Measurements from ENCODE around the gene CRADD. TPM values are rescaled to one million over a fixed set of nuclear protein-coding genes. Genes with fewer than 3 reads are reported as not detected.

CRADD gene
- total RNA-seq, 4 donors from 2014 or later, result 29.3 to 61.7 (median 46.5) TPM

DNA sequence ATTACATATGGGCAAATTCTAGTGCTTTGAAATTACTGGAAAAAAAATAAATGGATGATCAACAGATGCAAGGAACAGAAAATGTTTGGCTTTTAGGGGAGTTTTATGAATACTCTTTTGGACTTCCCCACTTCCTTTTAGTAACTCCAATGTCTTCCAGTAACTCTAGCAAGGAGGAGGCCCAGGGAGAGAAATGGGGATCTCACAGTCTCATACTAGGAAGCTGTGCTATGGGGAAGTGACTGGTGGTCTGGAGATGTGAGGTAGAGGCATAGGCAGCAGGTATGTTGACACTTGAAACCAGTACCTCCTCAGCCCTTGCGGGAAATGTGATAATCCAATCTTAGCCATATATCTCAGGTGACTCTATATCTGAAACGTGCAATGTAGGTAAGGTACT lies 68.1 kb downstream of the CRADD start:
- Histone ChIP-seq H3K4me3 (no peak overlapping the region), H3K36me3 (no peaks in the 10 kb centered on the region), H3K9me3 (no peaks in the 10 kb centered on the region), H3K27me3 (no peaks in the 10 kb centered on the region), H3K27ac (no peak overlapping the region), H3K4me1 (peaks cover 44% of the 10 kb centered on the region)
- no peak for TF ChIP-seq POLR2AphosphoS5 (IDR thresholded peaks at IDR 0.05)
- TF ChIP-seq, protein P1, sequence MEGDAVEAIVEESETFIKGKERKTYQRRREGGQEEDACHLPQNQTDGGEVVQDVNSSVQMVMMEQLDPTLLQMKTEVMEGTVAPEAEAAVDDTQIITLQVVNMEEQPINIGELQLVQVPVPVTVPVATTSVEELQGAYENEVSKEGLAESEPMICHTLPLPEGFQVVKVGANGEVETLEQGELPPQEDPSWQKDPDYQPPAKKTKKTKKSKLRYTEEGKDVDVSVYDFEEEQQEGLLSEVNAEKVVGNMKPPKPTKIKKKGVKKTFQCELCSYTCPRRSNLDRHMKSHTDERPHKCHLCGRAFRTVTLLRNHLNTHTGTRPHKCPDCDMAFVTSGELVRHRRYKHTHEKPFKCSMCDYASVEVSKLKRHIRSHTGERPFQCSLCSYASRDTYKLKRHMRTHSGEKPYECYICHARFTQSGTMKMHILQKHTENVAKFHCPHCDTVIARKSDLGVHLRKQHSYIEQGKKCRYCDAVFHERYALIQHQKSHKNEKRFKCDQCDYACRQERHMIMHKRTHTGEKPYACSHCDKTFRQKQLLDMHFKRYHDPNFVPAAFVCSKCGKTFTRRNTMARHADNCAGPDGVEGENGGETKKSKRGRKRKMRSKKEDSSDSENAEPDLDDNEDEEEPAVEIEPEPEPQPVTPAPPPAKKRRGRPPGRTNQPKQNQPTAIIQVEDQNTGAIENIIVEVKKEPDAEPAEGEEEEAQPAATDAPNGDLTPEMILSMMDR (IDR thresholded peaks at IDR 0.05), result no peak
- no peak for TF ChIP-seq POLR2A (IDR thresholded peaks at IDR 0.05)
- TF ChIP-seq EP300 (IDR thresholded peaks at IDR 0.05), result no peak
- DNase-seq (ENCODE audit: low spot score in 2 of 2), result no peak
- WGBS, result 91% methylated on average over 2 of the region's 2 CpGs

DNA sequence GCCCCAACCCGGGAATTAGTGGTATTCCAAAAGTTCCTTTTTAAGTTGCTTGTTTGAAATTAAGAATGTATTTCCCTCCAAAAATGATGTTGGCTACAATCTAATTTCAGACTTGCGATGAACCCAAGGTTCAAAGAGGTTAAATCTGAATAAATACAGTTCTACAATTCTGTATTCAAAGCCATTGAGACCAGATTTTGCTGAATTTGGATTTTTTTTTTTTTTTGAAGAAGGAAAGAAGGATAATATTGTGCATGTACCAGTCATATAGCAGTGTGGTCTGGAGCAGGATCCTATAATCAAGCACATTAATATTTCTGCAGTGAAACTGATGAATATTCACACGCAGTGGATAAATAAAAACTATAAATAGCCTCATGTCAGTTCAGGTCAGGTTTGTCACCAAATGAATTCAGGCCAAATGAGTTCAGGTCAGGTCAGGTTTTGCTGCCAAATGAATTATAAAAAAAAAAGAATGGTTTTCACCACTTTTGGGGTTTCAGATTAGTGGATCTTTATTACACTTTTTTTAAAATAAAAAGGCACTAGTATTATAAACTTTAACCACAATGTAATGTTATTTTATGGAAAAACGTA lies 69.5 kb downstream of the CRADD start:
- TF ChIP-seq POLR2A (IDR thresholded peaks at IDR 0.05) (no peak), EP300 (IDR thresholded peaks at IDR 0.05) (no peak), POLR2AphosphoS5 (IDR thresholded peaks at IDR 0.05) (no peak)
- TF ChIP-seq, protein P1 (IDR thresholded peaks at IDR 0.05), result no peak
- no peaks in the 10 kb centered on the region for H3K9me3 ChIP-seq
- WGBS, result 74% methylated on average over 4 of the region's 4 CpGs
- H3K4me1 ChIP-seq, result peaks cover 41% of the 10 kb centered on the region
- DNase-seq (ENCODE audit: low spot score in 2 of 2), result no peak
- H3K27me3 ChIP-seq, result no peaks in the 10 kb centered on the region
- H3K36me3 ChIP-seq, result no peaks in the 10 kb centered on the region
- no peak overlapping the region for H3K4me3 ChIP-seq
- no peak overlapping the region for H3K27ac ChIP-seq

DNA sequence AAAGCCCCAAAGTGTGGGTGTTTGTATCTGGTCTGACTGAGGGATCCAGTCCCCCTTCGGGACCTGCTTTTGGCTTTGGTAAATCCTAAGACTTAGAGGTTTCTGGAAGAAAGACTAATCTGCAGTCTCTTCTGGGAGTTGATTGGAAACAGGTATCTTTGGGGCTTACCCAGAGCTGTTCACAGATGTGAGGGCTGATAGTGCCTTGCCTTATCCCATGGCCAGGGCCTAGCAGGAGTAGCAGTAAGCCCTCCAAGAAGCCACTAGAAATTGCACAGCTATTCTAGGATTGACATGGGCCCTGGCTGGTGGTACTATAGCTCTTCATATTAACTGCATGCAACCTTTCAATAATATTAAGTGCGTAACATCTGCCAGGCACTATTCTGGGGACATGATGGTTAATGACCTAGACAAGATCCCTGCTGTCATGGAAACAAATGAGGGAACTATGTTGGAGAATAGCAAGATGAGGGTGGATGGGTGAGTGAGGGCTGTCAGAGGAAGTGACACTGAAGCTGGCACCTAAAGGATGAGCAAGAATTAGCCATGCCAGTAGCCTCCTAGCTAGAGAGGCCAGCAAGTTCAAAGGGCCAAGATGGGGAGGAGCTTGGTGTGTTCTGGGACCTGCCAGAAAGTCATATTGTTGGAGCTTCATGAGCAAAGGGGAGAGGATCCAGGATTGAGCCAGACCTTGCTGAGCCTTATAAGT lies 71.7 kb downstream of the CRADD start:
- DNase-seq (ENCODE audit: low spot score in 2 of 2), result no peak
- Histone ChIP-seq H3K27me3 (no peaks in the 10 kb centered on the region), H3K36me3 (no peaks in the 10 kb centered on the region), H3K4me3 (no peak overlapping the region), H3K9me3 (no peaks in the 10 kb centered on the region), H3K27ac (no peak overlapping the region), H3K4me1 (peaks cover 25% of the 10 kb centered on the region)
- 90% methylated on average over 2 of the region's 2 CpGs for WGBS
- TF ChIP-seq EP300 (IDR thresholded peaks at IDR 0.05) (no peak), POLR2AphosphoS5 (IDR thresholded peaks at IDR 0.05) (no peak), POLR2A (IDR thresholded peaks at IDR 0.05) (no peak)
- TF ChIP-seq, protein P1 (IDR thresholded peaks at IDR 0.05), result no peak

DNA sequence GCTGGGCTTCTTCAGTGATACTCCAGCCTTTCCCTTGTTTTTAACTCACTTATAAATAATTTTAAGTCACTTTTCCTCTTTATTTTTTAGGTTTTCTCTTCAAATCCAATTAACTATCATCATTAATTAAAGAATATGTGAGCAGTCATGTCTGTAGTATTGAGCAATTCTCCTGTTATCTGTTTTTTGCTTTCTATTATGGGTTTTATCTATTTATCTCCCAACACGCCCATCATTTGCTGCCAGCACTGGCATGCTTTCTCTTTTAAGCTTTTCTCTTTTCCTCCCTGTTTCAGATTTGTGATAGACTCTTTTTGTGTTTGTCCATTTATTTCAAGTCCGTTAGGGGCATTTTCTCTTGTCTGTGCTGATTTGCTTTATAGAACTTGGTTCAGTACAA lies 72.3 kb downstream of the CRADD start:
- no peak for DNase-seq (ENCODE audit: low spot score in 2 of 2)
- Histone ChIP-seq H3K4me1 (peaks cover 20% of the 10 kb centered on the region), H3K9me3 (no peaks in the 10 kb centered on the region), H3K36me3 (no peaks in the 10 kb centered on the region), H3K4me3 (no peak overlapping the region), H3K27me3 (no peaks in the 10 kb centered on the region), H3K27ac (peak overlapping the region; percentile 25)
- WGBS, result 31% methylated on average over 2 of the region's 2 CpGs
- TF ChIP-seq EP300 (IDR thresholded peaks at IDR 0.05) (no peak), POLR2A (IDR thresholded peaks at IDR 0.05) (no peak), POLR2AphosphoS5 (IDR thresholded peaks at IDR 0.05) (no peak)
- TF ChIP-seq, protein P1 (IDR thresholded peaks at IDR 0.05), result no peak

DNA sequence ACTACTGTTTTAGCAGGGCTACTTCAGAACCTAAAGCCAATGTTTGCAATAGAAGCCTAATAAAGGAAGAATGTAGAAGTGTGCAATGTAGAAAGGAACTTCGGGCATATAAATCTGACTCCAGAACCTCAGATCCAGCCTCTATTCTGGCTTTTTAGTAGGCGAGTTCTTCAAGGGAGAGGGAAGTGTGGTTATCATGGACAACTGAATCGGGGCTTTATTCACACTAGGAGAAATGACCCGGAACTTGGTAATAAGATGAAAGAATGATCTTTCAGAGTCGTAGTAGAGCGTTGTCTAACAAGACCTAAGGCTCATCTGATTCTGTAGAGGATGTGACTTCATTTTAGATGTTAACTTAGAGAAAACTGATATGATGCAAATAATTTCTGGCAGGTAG lies 72.9 kb downstream of the CRADD start:
- peaks cover 20% of the 10 kb centered on the region for H3K4me1 ChIP-seq
- peak overlapping the region; percentile 25 for H3K27ac ChIP-seq
- WGBS, result 56% methylated on average over 6 of the region's 6 CpGs
- TF ChIP-seq, protein P1 (IDR thresholded peaks at IDR 0.05), result no peak
- no peak for TF ChIP-seq POLR2A (IDR thresholded peaks at IDR 0.05)
- no peak for TF ChIP-seq POLR2AphosphoS5 (IDR thresholded peaks at IDR 0.05)
- TF ChIP-seq EP300 (IDR thresholded peaks at IDR 0.05), result no peak
- H3K9me3 ChIP-seq, result no peaks in the 10 kb centered on the region
- DNase-seq (ENCODE audit: low spot score in 2 of 2), result no peak
- no peak overlapping the region for H3K4me3 ChIP-seq
- H3K36me3 ChIP-seq, result no peaks in the 10 kb centered on the region
- H3K27me3 ChIP-seq, result no peaks in the 10 kb centered on the region

Measured in suprapubic skin (tissue), 4 donors.